HG03066 (cell line): ENCODE data around the gene CAMTA1.
"Not testable (repeated sequence)": the region's sequence is repeated elsewhere in the genome, so short reads cannot be mapped to it uniquely, and the experiment has no call there.

ENCODE experiments used
- ATAC-seq: cut with Tn5 transposase; IDR thresholded peaks from one replicate; pipeline ENCODE4 v1.9.1; 2021; ENCODE audit warnings: low read depth; ENCODE audit not compliant: unreplicated experiment

Gene CAMTA1

DNA sequence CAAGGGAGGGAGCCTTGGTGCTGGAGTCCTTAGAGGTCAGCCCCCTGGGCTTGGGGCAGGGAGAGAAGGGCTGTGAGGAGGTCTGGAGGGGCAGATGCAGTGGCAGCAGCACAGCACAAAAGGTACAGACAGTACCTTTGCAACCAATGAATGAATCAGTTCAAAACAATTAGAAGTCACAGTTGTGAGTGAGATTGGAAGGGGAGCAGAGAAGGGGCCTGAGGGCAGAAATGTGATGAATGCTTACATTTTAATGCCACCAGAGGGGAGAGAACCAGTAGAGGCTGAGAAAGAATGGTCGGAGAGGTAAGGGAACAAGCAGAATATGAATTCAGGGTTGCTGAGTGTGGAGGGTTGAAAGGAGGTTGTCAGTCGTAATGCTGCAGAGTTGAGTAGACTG lies 24.2 kb downstream of the CAMTA1 start:
- no peak for ATAC-seq

DNA sequence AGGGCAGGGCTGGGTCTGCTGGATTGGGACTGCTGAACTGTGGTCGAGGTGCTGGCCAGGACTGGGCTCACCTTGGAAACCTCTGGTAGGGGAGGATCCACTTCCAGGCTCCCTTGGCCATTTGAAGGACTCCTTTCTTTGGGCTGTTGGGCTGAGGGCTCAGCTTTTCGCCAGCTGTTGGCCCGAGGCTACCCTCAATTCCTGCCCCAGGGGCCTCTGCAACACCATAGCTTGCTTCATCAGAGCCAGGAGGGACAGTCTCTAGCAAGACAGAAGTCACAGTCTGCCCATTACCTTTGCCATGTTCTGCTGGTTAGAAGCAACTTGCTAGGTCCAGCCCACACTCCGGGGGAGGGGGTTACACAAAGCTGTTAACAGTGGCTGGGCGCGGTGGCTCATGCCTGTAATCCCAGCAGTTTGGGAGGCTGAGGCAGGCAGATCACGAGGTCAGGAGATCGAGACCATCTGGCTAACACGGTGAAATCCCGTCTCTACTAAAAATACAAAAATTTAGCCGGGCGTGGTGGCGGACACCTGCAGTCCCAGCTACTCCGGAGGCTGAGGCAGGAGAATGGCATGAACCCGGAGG lies 25.0 kb downstream of the CAMTA1 start:
- ATAC-seq: not testable (repeated sequence)

DNA sequence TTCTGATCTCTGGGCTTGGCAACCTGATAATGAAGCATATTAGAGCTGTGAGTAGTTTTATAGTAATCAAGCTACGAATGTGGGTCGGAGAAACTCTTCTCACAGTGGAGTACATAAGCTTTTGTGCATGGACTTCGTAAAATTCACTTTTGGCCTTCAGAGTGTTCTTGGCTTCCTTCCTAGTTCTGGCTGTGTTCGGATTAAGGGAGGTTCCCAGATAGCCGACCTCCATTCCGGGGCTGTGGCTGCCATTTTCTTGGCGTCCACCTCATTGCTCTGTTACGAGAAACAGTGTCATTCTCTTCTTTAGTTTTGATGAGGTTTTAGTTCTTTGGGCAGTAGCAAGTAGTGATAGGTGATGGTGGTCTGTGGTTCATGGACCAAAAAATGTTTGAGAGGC lies 26.3 kb downstream of the CAMTA1 start:
- ATAC-seq: no peak

DNA sequence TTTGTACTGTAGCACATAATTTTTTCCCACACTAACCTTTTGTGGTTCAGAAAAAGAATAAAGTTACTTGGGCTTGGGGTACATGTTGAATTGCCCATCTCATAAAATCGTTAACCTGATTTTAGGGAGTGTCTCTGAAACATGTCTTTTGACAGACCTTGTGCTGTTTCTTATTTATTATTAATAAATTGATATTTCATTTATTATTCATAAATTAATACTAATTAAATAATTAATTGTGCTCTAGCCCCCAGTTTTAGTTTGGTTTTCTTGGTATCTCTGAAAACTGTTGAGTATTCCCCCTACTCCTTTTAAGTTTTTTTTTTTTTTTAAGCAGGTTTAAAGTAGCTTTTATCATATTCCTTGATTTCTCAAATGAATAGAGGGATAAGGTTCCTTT lies 27.9 kb downstream of the CAMTA1 start:
- no peak for ATAC-seq

DNA sequence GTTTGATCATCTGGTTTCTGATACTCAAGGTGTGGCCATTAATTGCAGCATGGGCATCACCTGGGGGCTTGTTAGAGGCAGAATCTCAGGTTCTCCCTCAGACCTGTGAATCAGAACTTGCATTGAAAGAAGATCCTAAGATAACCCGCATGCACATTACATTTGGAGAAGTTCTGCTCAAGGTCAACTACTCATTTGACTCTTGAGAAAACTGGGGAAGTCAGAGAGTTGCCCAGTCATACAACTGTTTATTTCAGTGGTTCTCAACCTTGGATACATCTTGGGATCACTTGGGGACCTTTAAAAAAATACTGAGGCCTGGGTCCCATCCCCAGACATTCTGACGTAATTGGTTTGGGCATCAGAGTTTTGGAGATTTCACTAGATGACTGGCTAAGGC lies 30.5 kb downstream of the CAMTA1 start:
- ATAC-seq: no peak

DNA sequence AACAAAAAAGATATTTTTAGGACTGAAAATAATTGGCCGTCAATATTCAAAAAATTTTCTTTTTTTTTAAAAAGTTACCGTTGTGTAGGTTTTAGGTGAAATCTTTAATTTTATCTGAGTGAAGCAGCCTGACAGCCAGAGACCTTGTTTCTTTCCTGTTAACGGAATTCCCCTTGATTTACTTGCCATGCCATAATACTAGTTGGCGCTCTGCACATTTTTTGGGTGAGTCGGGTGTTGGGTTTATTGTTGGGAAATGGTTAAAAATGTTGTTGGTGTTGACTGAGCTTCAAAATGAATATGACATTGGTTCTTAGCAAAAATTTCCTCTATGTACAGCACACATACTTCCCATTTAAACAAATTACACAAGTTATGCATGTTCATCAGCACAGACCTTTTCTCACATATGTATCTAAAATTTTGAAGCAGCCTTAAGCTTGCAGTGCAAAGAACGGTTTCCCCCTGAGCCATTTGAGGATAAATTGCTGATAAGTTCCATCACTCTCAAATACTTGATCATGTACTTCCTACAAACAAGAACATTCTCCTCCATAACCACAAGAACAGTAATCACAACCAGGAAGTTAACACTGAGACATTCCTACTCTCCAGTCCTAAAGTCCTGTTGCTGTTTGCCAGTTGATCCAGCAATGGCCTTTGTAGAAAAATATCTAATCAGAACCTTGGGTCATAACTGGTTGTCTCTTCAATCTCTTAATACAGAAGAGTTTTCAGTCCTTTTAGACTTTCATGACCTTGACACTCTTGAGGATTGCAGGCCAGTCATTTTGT lies 34.2 kb downstream of the CAMTA1 start:
- no peak for ATAC-seq

DNA sequence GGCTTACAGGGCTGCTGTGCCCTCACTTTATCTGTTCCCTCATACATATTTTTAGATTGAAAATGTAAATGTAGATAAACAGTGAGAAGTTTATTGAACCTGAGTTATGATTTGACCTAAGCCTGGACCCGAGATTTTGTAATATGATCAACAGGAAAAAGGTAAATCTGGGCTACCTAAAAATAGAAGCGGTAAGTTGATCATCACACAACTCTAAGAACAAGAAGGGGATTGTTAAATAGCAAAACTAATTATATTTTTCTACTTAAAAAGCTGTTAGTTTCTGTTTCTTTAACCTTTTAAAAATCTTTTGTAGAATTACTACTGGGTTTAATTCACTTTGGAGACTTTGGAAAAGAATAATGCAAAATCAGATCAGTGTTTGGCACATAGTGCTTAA lies 35.6 kb downstream of the CAMTA1 start:
- no peak for ATAC-seq

DNA sequence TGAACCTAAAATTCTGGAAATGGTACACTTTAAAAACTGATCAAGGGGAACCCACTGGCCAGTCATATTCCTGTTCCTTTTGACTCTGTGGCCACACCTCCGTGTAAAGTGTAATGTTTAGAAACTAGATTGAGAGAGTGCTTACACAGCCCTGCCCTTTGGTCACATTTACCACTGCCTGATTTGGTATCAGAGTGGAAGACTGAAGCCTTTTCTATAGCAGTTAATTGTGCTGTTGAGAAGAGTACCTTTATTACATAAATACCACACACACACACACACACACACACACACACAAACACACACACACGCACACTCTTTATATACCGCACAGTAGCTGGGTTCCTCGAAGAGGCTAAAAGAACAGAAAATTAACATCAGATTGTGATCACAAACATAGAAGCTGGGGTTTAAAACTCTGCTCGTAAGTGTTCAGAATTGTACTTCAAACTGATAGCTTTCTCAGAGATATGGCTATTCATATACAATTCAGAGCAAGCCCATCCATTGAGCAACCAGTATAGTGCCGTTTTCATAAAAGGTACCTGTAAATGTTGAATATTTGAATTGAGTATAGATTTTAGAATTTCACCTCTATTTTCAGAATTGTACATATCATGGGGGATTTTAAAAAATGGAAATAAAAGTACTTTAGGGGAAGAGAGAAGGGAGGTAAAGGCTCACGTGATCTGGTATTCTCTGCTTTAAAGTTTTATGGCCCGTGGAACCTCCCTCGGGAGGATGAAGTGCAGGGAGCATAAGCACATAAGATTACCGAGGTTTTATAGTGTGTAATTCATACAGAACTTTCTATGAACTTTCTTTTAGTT lies 37.5 kb downstream of the CAMTA1 start:
- peak; percentile 77 for ATAC-seq

DNA sequence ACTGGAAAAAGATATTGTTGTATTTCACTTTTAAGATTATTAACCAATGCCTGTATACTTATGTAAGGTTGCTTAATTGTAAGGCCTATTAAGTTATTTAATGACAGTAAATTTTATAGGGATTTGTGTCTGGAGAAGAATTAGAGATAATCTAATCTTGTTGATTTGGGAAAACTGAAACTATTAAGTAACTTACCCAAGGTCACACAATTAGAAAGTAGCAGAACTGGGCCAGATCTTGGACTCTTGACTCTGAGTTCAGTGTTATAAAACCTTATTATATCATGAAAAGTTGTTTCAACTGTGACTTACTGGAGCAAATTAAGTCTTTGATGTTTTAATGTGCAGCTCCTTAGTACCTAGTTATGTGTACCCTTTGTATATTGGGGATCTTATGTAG lies 38.5 kb downstream of the CAMTA1 start:
- no peak for ATAC-seq

DNA sequence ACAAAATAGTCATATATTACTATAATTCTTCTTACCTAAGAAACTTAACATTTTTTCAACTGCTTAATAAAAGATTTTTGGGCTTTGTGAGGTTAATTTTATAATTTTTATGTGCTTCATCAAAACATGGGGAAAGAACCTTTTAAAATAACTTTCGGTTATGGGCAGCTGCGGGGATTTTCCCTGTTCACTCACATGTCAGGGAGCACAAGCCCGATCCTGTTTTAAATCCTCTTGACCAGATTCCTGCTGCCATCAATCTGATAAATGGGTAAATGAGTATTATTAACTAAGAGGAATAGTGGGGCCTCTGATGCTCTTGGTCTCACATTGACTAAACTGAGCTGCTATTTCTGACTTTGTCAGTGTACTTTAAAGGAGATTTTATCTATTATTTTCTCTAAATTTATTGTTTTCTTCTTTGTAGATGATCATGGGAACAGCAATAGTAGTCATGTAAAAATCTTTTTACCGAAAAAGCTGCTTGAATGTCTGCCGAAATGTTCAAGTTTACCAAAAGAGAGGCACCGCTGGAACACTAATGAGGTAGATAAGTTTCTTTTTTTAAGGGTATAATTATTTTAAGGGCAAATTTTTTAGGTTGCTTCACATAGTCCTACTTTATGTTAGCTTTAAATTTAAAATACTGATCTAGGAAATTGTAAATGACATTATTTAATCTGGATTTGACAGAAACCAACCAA lies 39.6 kb downstream of the CAMTA1 start:
- no peak for ATAC-seq

DNA sequence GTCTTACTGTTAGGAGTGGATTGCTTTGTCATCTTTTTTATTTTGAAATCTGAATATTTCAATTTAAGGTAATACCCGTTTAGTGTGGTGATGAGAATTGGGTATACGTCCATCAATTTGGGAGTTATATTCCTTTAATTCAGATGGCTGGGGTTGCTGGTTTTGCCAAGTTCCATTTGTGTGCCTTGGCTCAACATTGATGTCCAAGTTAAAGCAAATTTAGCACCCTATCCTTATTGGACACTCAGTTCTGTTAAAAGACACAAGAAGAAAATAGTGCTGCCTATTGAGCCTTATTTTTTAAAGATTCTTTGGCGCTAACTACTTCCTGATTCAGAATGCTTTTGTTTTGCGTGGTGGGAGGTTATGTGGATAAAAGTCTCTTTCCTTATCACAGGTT lies 40.6 kb downstream of the CAMTA1 start:
- no peak for ATAC-seq

DNA sequence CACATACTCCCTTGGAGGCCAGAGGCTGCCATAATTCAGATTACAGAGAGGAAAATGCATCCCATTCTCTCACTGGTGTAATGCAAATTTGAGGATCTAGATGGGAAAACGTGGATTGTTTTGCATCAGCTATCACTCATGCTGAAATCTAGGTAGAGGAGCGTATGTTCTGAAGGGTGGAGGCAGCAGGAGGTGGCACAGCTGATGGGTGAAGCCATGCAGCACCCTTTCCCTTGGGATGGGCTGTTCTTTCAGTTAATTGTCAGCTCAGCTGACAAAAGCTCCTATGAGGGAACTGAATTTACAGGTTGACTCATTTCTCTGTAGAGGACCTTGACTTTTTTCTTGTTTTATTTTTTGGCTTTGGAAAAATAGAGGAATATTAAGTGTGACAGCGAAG lies 41.8 kb downstream of the CAMTA1 start:
- ATAC-seq: no peak

DNA sequence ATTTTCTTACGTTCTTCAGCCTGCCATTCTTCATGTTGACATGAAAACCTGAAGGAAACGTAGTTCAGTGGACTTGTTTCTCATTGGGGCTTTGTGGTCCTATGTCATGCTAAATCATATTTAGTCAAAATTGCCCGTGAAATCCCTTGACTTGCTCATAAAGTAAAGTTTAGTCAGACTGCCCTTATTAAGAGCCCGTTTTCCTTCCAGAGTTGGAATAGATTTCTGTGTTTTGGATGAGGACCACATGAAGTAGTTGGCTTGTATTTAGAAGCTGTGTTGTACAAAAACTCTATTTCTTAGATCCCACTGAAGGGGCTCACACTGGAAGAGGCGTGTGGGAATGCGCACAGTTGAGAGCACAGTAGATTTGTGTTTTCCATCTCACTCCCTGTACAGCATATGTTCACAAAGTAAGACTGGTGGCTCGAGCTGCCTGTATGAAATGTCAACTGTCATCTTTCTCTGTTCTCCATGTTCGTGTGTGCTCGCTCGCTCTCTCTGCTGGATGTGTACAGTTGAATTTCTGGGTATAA lies 42.4 kb downstream of the CAMTA1 start:
- no peak for ATAC-seq

DNA sequence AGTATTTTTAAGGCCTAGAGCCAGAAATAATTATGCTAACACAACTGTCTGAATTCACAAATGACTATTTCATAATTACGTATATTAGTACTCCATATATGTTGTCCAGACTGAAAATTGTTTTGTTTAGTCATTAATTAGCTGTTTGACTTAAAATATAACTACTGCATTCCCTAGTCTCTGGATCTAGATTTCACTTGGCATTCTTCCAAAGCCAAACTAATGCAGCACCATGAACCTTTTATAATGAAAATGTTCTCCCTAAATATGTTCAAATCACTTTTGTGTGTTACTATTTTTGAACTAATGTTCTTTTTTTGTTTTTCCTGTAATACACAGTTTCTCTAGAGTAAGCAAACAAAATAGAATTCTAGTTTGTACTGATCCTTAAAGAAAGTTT lies 46.1 kb downstream of the CAMTA1 start:
- ATAC-seq: no peak

DNA sequence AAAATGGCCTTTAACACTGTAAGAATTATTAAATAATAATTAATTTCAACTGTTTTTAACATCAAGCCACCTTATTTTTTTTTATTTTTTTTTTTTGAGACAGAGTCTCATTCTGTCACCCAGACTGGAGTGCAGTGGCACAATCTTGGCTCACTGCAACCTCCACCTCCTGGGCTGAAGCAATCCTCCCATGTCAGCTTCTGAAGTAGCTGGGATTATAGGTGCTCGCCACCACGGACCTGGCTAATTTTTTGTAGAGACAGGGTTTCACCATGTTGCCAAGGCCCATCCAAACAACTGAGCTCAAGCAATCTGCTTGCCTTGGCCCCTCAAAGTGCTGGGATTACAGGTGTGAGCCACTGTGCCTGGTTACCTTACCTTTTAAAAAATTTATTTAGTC lies 46.8 kb downstream of the CAMTA1 start:
- ATAC-seq: not testable (repeated sequence)

DNA sequence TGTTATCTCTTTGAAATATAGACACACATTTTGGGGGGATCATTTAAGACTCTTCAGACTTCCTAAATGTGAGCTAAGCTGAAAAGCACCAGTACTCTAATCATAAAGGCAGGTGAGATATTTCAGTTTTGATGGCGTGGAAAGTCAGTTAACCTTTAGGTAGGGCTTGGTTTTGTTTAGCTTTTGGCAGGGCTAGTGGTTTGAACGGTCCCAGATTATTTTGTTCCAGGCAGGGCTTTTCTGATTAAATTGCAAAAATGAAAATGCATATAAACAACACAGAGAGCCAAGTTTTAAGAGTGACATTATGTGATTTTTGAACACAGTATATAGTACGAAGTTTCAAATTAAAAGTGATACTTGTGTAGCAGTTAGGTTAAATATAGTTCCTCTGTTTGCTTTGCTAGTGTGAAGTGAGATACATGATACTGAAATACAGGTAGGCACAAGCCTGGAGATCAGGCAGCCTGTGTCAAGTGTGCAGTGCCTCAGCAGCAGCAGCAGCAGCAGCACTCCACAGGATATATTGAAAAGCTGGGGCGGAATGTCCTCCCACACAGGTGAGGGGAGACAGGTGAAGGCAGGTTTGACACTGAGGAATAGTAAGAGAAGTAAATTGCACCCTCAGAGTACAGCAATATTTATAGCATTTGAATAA lies 47.4 kb downstream of the CAMTA1 start:
- ATAC-seq: no peak

DNA sequence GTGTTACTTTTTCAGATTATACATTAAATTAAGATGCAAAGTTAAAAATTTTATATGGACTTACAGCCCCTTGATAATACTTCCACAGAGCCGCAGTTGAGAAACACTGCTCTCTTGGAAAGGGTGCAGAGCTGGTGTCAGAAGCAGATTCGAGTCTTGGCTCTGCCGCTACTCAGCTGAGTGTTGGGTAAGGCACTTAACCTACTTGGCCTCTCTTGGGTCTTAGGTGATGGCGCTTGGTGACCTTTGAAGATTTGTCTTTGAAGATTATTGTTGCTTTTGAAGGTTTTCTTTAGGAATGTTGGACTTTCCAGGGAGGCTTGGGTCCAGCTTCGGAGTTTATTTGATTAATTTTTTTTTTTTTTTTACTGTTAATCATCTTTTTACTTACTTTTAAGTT lies 48.5 kb downstream of the CAMTA1 start:
- ATAC-seq: no peak

DNA sequence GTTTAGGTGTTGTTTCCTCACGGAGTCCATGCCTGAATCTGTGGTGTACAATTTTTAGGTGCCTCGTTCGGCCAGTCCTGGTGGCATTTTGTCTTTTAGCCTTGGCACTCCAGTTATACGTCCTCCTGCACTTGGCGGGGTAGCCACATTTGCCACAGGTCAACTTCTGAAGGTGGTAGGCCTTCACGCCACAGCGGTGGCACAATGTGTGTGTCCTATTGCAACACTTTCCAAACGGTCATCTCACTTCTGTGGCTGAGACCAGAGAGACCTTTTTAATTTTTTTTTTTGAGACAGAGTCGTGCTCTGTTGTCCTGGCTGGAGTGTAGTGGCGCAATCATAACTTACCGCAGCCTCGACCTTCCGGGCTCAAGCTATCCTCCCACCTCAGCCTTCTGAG lies 49.1 kb downstream of the CAMTA1 start:
- no peak for ATAC-seq

DNA sequence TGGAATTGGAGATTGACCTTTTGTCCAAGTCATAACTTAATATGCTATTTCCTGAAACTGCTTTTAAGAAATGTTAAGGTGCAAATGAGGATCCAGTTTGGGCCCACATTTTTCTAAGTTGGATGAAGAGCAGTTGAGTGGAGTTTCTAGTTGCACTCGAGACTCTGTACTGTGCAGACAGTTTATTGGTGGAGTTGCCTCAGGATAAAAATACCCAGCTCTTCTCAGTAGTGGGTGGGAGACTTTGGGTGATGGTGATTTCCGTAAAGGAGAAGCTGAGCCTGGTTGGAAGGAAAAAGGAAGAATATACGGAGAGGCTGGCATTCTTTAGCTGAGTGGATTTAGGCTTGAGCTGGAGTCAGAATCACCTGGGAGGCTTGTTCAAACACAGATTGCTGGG lies 49.9 kb downstream of the CAMTA1 start:
- ATAC-seq: no peak

DNA sequence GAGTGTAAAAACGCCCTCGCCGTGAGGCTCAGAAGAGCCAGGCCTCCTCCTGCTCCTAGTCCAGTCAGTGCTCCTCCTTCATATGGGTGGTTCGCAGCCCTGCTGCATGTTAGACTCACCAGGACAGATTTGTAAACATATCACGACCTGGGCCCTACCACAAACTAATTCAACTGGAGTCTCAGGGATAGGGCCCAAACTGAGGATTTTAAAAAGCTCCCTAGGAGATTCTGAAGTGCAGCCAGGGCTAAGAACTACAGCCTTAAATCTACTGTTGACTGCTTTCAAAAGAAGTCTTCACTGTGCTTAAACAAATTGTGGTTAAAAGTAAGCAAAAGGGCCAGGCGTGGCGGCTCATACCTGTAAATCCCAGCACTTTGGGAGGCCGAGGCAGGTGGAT lies 57.0 kb downstream of the CAMTA1 start:
- ATAC-seq: no peak
